22Rv1 (cell line): ENCODE data around the gene DMBT1.

Source experiments
- CTCF ChIP-seq: fragments of 450-650 bp; IDR thresholded peaks from 2 replicates; pipeline ENCODE4 v1.5.1; 2017; ENCODE audit warnings: mild to moderate bottlenecking
- ZFX ChIP-seq: fragments of 450-650 bp; IDR thresholded peaks from 2 replicates; pipeline ENCODE4 v1.6.1; 2017; ENCODE audit warnings: antibody characterized with exemption, borderline replicate concordance

DNA sequence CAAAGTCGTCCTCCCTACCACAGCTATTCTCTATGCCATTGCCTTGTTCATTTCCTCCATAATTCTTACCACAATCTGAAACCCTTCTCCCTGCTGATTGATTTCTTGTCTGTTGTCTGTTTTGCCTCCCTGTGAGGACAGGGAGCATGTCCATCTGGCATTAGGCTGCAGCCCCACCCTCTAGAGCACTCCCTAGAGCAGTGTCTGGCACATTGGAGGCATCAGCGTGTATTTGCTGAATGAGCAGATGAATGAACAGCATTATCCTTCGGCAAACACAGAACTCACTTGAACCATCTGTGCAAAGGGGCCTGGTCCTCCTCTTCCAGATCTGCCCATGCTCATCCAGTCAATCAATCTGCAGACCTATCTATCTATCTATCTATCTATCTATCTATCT, 5.1 kb upstream of the DMBT1 start:
- TF ChIP-seq CTCF, result no peak
- TF ChIP-seq ZFX, result no peak
